D721Med (cell line): ENCODE results near the gene ATP8A2.

Experiments
- DNase-seq: peaks from one replicate; pipeline ENCODE4 v3.0.0; 2011; ENCODE audit warnings: low spot score; ENCODE audit not compliant: insufficient read length
- FAIRE-seq: peaks from 2 replicates; lab custom pipeline; 2011; peaks lifted over from hg19 to GRCh38; lab: Jason Lieb, UNC
- CTCF ChIP-seq: IDR thresholded peaks from 2 replicates; pipeline ENCODE4 v1.5.1; 2012; ENCODE audit warnings: mild to moderate bottlenecking, control low read depth; ENCODE audit not compliant: insufficient read depth; ENCODE audit errors: missing control alignments

Gene ATP8A2

GRCh38 chr13:25848812-25849745 is 477.3 kb downstream of the ATP8A2 start:
- FAIRE-seq (no peak), DNase-seq (no peak)
- no peak for TF ChIP-seq CTCF

GRCh38 chr13:25857830-25858229 is 486.1 kb downstream of the ATP8A2 start:
- no peak for FAIRE-seq
- TF ChIP-seq CTCF = no peak
- DNase-seq = no peak

- FAIRE-seq = no peak
- no peak for DNase-seq
- TF ChIP-seq CTCF = no peak
Observed at GRCh38 chr13:25859528-25859927, 487.8 kb downstream of the ATP8A2 start.

- DNase-seq (no peak), FAIRE-seq (no peak)
- no peak for TF ChIP-seq CTCF
Observed at GRCh38 chr13:25860265-25860664, 488.5 kb downstream of the ATP8A2 start.

- no peak for TF ChIP-seq CTCF
- no peak for FAIRE-seq
- no peak for DNase-seq
Observed at GRCh38 chr13:25860862-25861261, 489.1 kb downstream of the ATP8A2 start.

GRCh38 chr13:25862156-25862555 is 490.4 kb downstream of the ATP8A2 start:
- FAIRE-seq = no peak
- no peak for DNase-seq
- TF ChIP-seq CTCF = no peak

GRCh38 chr13:25864116-25864515 is 492.3 kb downstream of the ATP8A2 start:
- FAIRE-seq = no peak
- DNase-seq = no peak
- TF ChIP-seq CTCF = no peak
